HS-27A (cell line): ENCODE data around the gene SFI1.
A peak's percentile ranks its signal among the peaks of the same experiment; 100 is the strongest.

Experiments
- DNase-seq: peaks from one replicate; pipeline ENCODE4 v3.0.0-alpha.2; 2012; ENCODE audit warnings: low read depth, missing footprints

SFI1 gene

GRCh38 chr22:31595271-31595670, 98.9 kb downstream of the SFI1 start:
- no peak for DNase-seq

- peak; percentile 55 for DNase-seq
These were observed 106.1 kb downstream of the SFI1 start for GRCh38 chr22:31602259-31602952.

GRCh38 chr22:31603081-31603525, 106.8 kb downstream of the SFI1 start:
- DNase-seq: no peak

GRCh38 chr22:31603574-31603973, 107.2 kb downstream of the SFI1 start:
- DNase-seq: no peak

GRCh38 chr22:31604137-31604705, 107.9 kb downstream of the SFI1 start:
- DNase-seq: no peak

GRCh38 chr22:31604746-31605705, 108.7 kb downstream of the SFI1 start:
- no peak for DNase-seq

- no peak for DNase-seq
These were observed 109.7 kb downstream of the SFI1 start for GRCh38 chr22:31605851-31606585.

- no peak for DNase-seq
These were observed 111.4 kb downstream of the SFI1 start for GRCh38 chr22:31607696-31608095.

GRCh38 chr22:31609716-31610115, 113.4 kb downstream of the SFI1 start:
- no peak for DNase-seq

GRCh38 chr22:31610611-31611010, 114.3 kb downstream of the SFI1 start:
- no peak for DNase-seq

GRCh38 chr22:31611061-31611760, 114.9 kb downstream of the SFI1 start:
- DNase-seq: no peak

- DNase-seq: no peak
These were observed 116.6 kb downstream of the SFI1 start for GRCh38 chr22:31612891-31613285.

- no peak for DNase-seq
These were observed 117.1 kb downstream of the SFI1 start for GRCh38 chr22:31613286-31613903.

- no peak for DNase-seq
These were observed 117.6 kb downstream of the SFI1 start for GRCh38 chr22:31613904-31614296.

- no peak for DNase-seq
These were observed 118.6 kb downstream of the SFI1 start for GRCh38 chr22:31614781-31615490.

- DNase-seq: no peak
These were observed 119.1 kb downstream of the SFI1 start for GRCh38 chr22:31615491-31615860.

GRCh38 chr22:31615940-31616314, 119.6 kb downstream of the SFI1 start:
- no peak for DNase-seq

- DNase-seq: no peak
These were observed 120.1 kb downstream of the SFI1 start for GRCh38 chr22:31616315-31616980.

- no peak for DNase-seq
These were observed 121.7 kb downstream of the SFI1 start for GRCh38 chr22:31618057-31618456.
